HCT116 (cell line): ENCODE results near the gene KRT15. TPM values are rescaled to one million over a fixed set of nuclear protein-coding genes. Genes with fewer than 3 reads are reported as not detected.

Experiments used
- ATAC-seq: fragments of 200-7000 bp; cut with Tn5 transposase; 2 replicates; pipeline ENCODE4 v1.9.1; 2020; ENCODE audit warnings: mild to moderate bottlenecking, moderate library complexity
- BruUV-seq: library from RNA; stranded (reverse); fragments of 400-500 nt; replicated peaks from 2 replicates; lab custom pipeline; 2021; lab: Mats Ljungman, UMichigan
- CTCF ChIA-PET: fragments of 300-600 bp; sonication (Branson Sonifier 250); formaldehyde crosslinking; loops from one replicate; lab custom pipeline; 2021; ENCODE audit warnings: antibody characterized with exemption; lab: Charles Lee
- POLR2A ChIA-PET: fragments of 300-600, 350-600 bp; sonication (Branson Sonifier 250); formaldehyde crosslinking; loops from one replicate; lab custom pipeline; 2021; ENCODE audit warnings: antibody characterized with exemption; lab: Charles Lee
- RAD21 ChIA-PET, 2 experiments: fragments of 300-600 bp; sonication (Branson Sonifier 250); formaldehyde crosslinking; loops; one replicate each; lab custom pipeline; 2023; ENCODE audit warnings: low total read pairs in 2 of 2; ENCODE audit not compliant: uncharacterized antibody in 2 of 2, unreplicated experiment in 2 of 2, low non-redundant PET in 1 of 2; lab: Charles Lee
- DNase-seq: peaks from one replicate; pipeline ENCODE4 v3.0.0-alpha.2; 2010; ENCODE audit warnings: low read depth, low spot score
- H2AFZ ChIP-seq: fragments of 200-600 bp; shearing (Covaris generic), sonication (generic); 2 replicates; pipeline ENCODE4 v1.6.1; 2017; ENCODE audit warnings: low read depth, mixed run types, mixed read lengths, antibody characterized with exemption, low read length; ENCODE audit not compliant: poor library complexity, severe bottlenecking
- H3K27ac ChIP-seq: 2 replicates; pipeline ENCODE4 v1.5.1; 2012; ENCODE audit warnings: low read depth, low read length
- H3K27me3 ChIP-seq: fragments of 200-600 bp; sonication (generic); 2 replicates; pipeline ENCODE4 v1.6.1; 2016; ENCODE audit warnings: mixed run types, low read length, mixed read lengths; ENCODE audit not compliant: insufficient read depth
- H3K36me3 ChIP-seq, 2 experiments: fragments of 200-500 bp in 1 of 2; fragments of 200-600 bp in 1 of 2; sonication (Bioruptor generic) in 1 of 2; sonication (generic) in 1 of 2; 2 replicates each; pipeline versions ENCODE4 v1.5.1 to v1.6.1; 2014 to 2016; ENCODE audit warnings: low read length in 2 of 2, inconsistent platforms in 1 of 2, mixed read lengths in 1 of 2, mixed run types in 1 of 2; ENCODE audit not compliant: insufficient read depth in 2 of 2, control insufficient read depth in 1 of 2
- H3K4me1 ChIP-seq, 2 experiments: fragments of 200-600 bp in 1 of 2; sonication (generic) in 1 of 2; 2 replicates each; pipeline versions ENCODE4 v1.5.1 to v1.6.1; 2012 to 2017; ENCODE audit warnings: low read length in 2 of 2, inconsistent platforms in 1 of 2, mild to moderate bottlenecking in 1 of 2, mixed read lengths in 1 of 2, mixed run types in 1 of 2, moderate library complexity in 1 of 2; ENCODE audit not compliant: insufficient read depth in 2 of 2, control insufficient read depth in 1 of 2
- H3K4me2 ChIP-seq: fragments of 200-600 bp; sonication (generic); 2 replicates; pipeline ENCODE4 v1.6.1; 2017; ENCODE audit warnings: mixed run types, low read length, mixed read lengths
- H3K4me3 ChIP-seq, 2 experiments: fragments of 200-600 bp in 1 of 2; sonication (generic) in 1 of 2; replicated peaks in 1 of 2; 2 replicates each; pipeline ENCODE4 v1.5.1; 2011 to 2016; ENCODE audit warnings: low read length in 2 of 2, control low read depth in 1 of 2, low read depth in 1 of 2, mild to moderate bottlenecking in 1 of 2, mixed read lengths in 1 of 2, mixed run types in 1 of 2
- H3K79me2 ChIP-seq: fragments of 200-600 bp; sonication (generic); 2 replicates; pipeline ENCODE4 v1.6.1; 2017; ENCODE audit warnings: mild to moderate bottlenecking, mixed run types, low read length, moderate library complexity, mixed read lengths; ENCODE audit not compliant: insufficient read depth
- H3K9ac ChIP-seq: fragments of 200-600 bp; sonication (generic); 2 replicates; pipeline ENCODE4 v1.6.1; 2016; ENCODE audit warnings: low read length, mixed read lengths
- H3K9me2 ChIP-seq: fragments of 200-600 bp; sonication (generic), shearing (Covaris generic); 2 replicates; pipeline ENCODE4 v1.6.1; 2017; ENCODE audit warnings: mixed run types, mild to moderate bottlenecking, moderate library complexity; ENCODE audit not compliant: insufficient read depth
- H3K9me3 ChIP-seq, 2 experiments: fragments of 200-500 bp in 1 of 2; fragments of 200-600 bp in 1 of 2; sonication (Bioruptor generic) in 1 of 2; sonication (generic) in 1 of 2; 2 replicates each; pipeline ENCODE4 v1.6.1; 2014 to 2017; ENCODE audit warnings: low read length in 2 of 2, mixed read lengths in 2 of 2, inconsistent platforms in 1 of 2, low read depth in 1 of 2, mild to moderate bottlenecking in 1 of 2, mixed run types in 1 of 2, moderate library complexity in 1 of 2; ENCODE audit not compliant: control insufficient read depth in 1 of 2, insufficient read depth in 1 of 2
- H4K20me1 ChIP-seq: fragments of 200-600 bp; sonication (generic), shearing (Covaris generic); 2 replicates; pipeline ENCODE4 v1.6.1; 2017; ENCODE audit warnings: mixed run types, mild to moderate bottlenecking, moderate library complexity; ENCODE audit not compliant: insufficient read depth
- CBX3 ChIP-seq: IDR thresholded peaks from 2 replicates; pipeline ENCODE4 v1.6.1; 2012; ENCODE audit warnings: low read depth
- EGR1 ChIP-seq: IDR thresholded peaks from 2 replicates; pipeline ENCODE4 v1.6.1; 2012; ENCODE audit warnings: low read depth
- ELF1 ChIP-seq: IDR thresholded peaks from 2 replicates; pipeline ENCODE4 v1.6.1; 2012; ENCODE audit warnings: low read depth, borderline replicate concordance
- EZH2 ChIP-seq: fragments of 200-600 bp; sonication (generic); IDR thresholded peaks from 2 replicates; pipeline ENCODE4 v1.6.1; 2017; ENCODE audit warnings: antibody characterized with exemption, mixed run types
- EZH2phosphoT487 ChIP-seq: fragments of 200-600 bp; IDR thresholded peaks from 2 replicates; pipeline ENCODE4 v1.6.1; 2018; ENCODE audit warnings: antibody characterized with exemption, borderline replicate concordance
- FOSL1 ChIP-seq: IDR thresholded peaks from 2 replicates; pipeline ENCODE4 v1.6.1; 2012; ENCODE audit warnings: low read depth
- JUND ChIP-seq: IDR thresholded peaks from 2 replicates; pipeline ENCODE4 v1.6.1; 2012
- POLR2A ChIP-seq: IDR thresholded peaks from 2 replicates; pipeline ENCODE4 v1.7.0; 2011; ENCODE audit warnings: borderline replicate concordance; ENCODE audit not compliant: insufficient read depth, insufficient read length; ENCODE audit errors: extremely low read depth
- RAD21 ChIP-seq: IDR thresholded peaks from 2 replicates; pipeline ENCODE4 v1.6.1; 2012; ENCODE audit warnings: low read depth, mild to moderate bottlenecking
- SIN3A ChIP-seq: IDR thresholded peaks from 2 replicates; pipeline ENCODE4 v1.6.1; 2012; ENCODE audit warnings: low read depth
- SP1 ChIP-seq: IDR thresholded peaks from 2 replicates; pipeline ENCODE4 v1.6.1; 2012; ENCODE audit warnings: low read depth
- SRF ChIP-seq: IDR thresholded peaks from 2 replicates; pipeline ENCODE4 v1.6.1; 2012; ENCODE audit warnings: low read depth
- YY1 ChIP-seq: IDR thresholded peaks from 2 replicates; pipeline ENCODE4 v1.6.1; 2011; ENCODE audit warnings: low read length, low read depth, moderate library complexity, mild to moderate bottlenecking; ENCODE audit not compliant: insufficient replicate concordance; ENCODE audit errors: extremely low read depth
- ZFX ChIP-seq: fragments of 450-650 bp; IDR thresholded peaks from 2 replicates; pipeline ENCODE4 v1.6.1; 2017
- ZNF274 ChIP-seq: fragments of 200-500 bp; sonication (Bioruptor generic); IDR thresholded peaks from 2 replicates; pipeline ENCODE4 v1.6.1; 2014; ENCODE audit warnings: mild to moderate bottlenecking, low read depth, low read length, inconsistent platforms
- intact Hi-C: fragments of 100-400 bp; cut with micrococcal nuclease; formaldehyde crosslinking; loops from 2 replicates; pipeline ENCODE4 v1.10.0; 2022
- total RNA-seq: library from RNA; stranded (reverse); gene quantifications from one replicate; pipeline ENCODE4 v1.2.1, GENCODE V29; 2021; ENCODE audit not compliant: unreplicated experiment
- TF ChIP-seq, protein P1 (sequence below), 3 experiments: fragments of 200-600 bp in 1 of 3; sonication (generic) in 1 of 3; IDR thresholded peaks in 2 of 3; conservative IDR thresholded peaks in 1 of 3; 2 replicates each; pipeline ENCODE4 v1.5.1; 2012 to 2017; ENCODE audit warnings: low read depth in 2 of 3, low read length in 2 of 3, antibody characterized with exemption in 1 of 3, borderline replicate concordance in 1 of 3, control low read depth in 1 of 3, mild to moderate bottlenecking in 1 of 3, mixed read lengths in 1 of 3, mixed run types in 1 of 3, moderate library complexity in 1 of 3; ENCODE audit not compliant: insufficient read depth in 1 of 3

The KRT15 gene
- total RNA-seq, 1 experiment from 2014 or later = 37.1 TPM

- POLR2A ChIA-PET = no interaction called here
- no TSS peak for BruUV-seq
- Histone ChIP-seq H3K27ac (no peak overlapping the region), H3K9me3 (no peaks in the 10 kb centered on the region), H3K9ac (no peak overlapping the region), H3K9me2 (no peaks in the 10 kb centered on the region), H3K27me3 (no peaks in the 10 kb centered on the region), H4K20me1 (no peaks in the 10 kb centered on the region), H3K4me1 (peaks cover 0 to 6% of the 10 kb centered on the region in 2 experiments; a peak in 2 of 4 replicates), H3K36me3 (no peaks in the 10 kb centered on the region), H3K79me2 (no peaks in the 10 kb centered on the region), H3K4me2 (no peak overlapping the region), H2AFZ (no peak overlapping the region), H3K4me3 (no peak overlapping the region)
- TF ChIP-seq SRF = no peak
- no peak for TF ChIP-seq ZNF274
- TF ChIP-seq CBX3 = no peak
- no peak for TF ChIP-seq SIN3A
- TF ChIP-seq EZH2 = no peak
- TF ChIP-seq ELF1 = no peak
- TF ChIP-seq ZFX = no peak
- TF ChIP-seq EZH2phosphoT487 = no peak
- no peak for TF ChIP-seq EGR1
- TF ChIP-seq RAD21 = no peak
- TF ChIP-seq, protein P1, sequence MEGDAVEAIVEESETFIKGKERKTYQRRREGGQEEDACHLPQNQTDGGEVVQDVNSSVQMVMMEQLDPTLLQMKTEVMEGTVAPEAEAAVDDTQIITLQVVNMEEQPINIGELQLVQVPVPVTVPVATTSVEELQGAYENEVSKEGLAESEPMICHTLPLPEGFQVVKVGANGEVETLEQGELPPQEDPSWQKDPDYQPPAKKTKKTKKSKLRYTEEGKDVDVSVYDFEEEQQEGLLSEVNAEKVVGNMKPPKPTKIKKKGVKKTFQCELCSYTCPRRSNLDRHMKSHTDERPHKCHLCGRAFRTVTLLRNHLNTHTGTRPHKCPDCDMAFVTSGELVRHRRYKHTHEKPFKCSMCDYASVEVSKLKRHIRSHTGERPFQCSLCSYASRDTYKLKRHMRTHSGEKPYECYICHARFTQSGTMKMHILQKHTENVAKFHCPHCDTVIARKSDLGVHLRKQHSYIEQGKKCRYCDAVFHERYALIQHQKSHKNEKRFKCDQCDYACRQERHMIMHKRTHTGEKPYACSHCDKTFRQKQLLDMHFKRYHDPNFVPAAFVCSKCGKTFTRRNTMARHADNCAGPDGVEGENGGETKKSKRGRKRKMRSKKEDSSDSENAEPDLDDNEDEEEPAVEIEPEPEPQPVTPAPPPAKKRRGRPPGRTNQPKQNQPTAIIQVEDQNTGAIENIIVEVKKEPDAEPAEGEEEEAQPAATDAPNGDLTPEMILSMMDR (IDR thresholded peaks at IDR 0.05 in 2 of 3, conservative IDR thresholded peaks at IDR 0.05 in 1 of 3; ENCODE audit: borderline replicate concordance in 1 of 3, insufficient read depth in 1 of 3, low read depth in 2 of 3, low read length in 2 of 3) = no peak
- no peak for TF ChIP-seq FOSL1
- TF ChIP-seq YY1 = no peak
- no peak for TF ChIP-seq SP1
- no peak for TF ChIP-seq POLR2A
- TF ChIP-seq JUND = no peak
- RAD21 ChIA-PET = no interaction called here
- DNase-seq (no peak), ATAC-seq (no peak)
- CTCF ChIA-PET = interaction anchor here (1.6 to 2.9 kb wide), 2 partner anchors 14 to 15 kb away, joined by 7 to 23 read pairs; no protein-coding TSS in a partner anchor
- intact Hi-C loops = no loop called here
Measured at GRCh38 chr17:41563607-41564170, 45.0 kb upstream of the KRT15 start.
